ENCODE measurements around the gene COA3. TPM values are rescaled to one million over a fixed set of nuclear protein-coding genes. Genes with fewer than 3 reads are reported as not detected.
A peak's percentile ranks its signal among the peaks of the same experiment; 100 is the strongest.

The COA3 gene
- total and polyA plus RNA-seq, 2 donors = 72.4 to 95.5 TPM

DNA sequence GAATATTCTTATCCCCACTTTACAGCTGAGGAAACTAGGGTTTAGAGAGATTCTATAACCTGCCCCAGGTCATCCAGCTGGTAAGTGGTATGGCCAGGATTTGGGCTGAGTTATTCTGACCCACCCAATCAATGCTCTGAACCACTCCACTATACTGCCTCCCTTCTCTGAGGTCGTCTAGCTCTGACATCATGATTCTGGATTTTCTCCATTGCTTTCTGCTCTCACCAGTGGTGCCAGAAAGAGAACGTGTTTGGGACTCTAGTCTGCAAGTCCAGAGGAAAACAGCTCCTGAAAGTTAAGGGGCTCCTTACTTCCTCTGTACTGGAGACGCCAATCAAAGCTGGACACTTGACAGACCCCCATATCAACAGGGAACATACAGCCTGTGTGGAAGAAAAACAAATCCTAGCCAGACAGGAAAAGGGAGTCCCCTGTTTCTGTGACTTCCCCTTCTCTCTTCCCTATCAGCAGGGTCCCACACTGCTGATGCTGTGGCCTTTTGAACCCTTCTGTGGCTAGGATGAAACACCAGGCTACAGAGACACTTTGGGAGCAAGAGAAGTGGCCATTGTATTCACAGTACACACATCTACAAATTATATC lies 47.7 kb downstream of the COA3 start:
- no peak overlapping the region for H3K27ac ChIP-seq (ENCODE audit: low read depth in 1 of 2, low read length in 1 of 2)
- H3K4me3 ChIP-seq (ENCODE audit: low read length in 2 of 2) = no peak overlapping the region
- peaks cover 4 to 34% of the 10 kb centered on the region in 2 donors for H3K27me3 ChIP-seq (ENCODE audit: control insufficient read depth in 2 of 2, insufficient read depth in 1 of 2, low read length in 1 of 2)
- H3K4me1 ChIP-seq (ENCODE audit: control insufficient read depth in 2 of 2, insufficient read depth in 2 of 2, low read length in 2 of 2) = no peaks in the 10 kb centered on the region
- no peaks in the 10 kb centered on the region for H3K9me3 ChIP-seq (ENCODE audit: control insufficient read depth in 2 of 2, insufficient read depth in 1 of 2, low read length in 1 of 2)
- no peaks in the 10 kb centered on the region for H3K36me3 ChIP-seq (ENCODE audit: control insufficient read depth in 2 of 2, insufficient read depth in 2 of 2, low read length in 1 of 2)
- DNase-seq (ENCODE audit: low read depth in 6 of 9, low spot score in 9 of 9) = no peak
- WGBS = 9% methylated on average over 3 of the region's 3 CpGs

- Histone ChIP-seq H3K27me3 (ENCODE audit: control insufficient read depth in 2 of 2, insufficient read depth in 1 of 2, low read length in 1 of 2) (peaks cover 4 to 31% of the 10 kb centered on the region in 2 donors), H3K4me3 (ENCODE audit: low read length in 2 of 2) (no peak overlapping the region), H3K36me3 (ENCODE audit: control insufficient read depth in 2 of 2, insufficient read depth in 2 of 2, low read length in 1 of 2) (no peaks in the 10 kb centered on the region), H3K27ac (ENCODE audit: low read depth in 1 of 2, low read length in 1 of 2) (peak overlapping the region in 1 of 2 donors; percentile 22), H3K4me1 (ENCODE audit: control insufficient read depth in 2 of 2, insufficient read depth in 2 of 2, low read length in 2 of 2) (peaks cover under 1 to 7% of the 10 kb centered on the region in 2 donors), H3K9me3 (ENCODE audit: control insufficient read depth in 2 of 2, insufficient read depth in 1 of 2, low read length in 1 of 2) (peaks cover 0 to 4% of the 10 kb centered on the region in 2 donors)
- WGBS = 93% methylated on average over 11 of the region's 11 CpGs
- no peak for DNase-seq (ENCODE audit: low read depth in 6 of 9, low spot score in 9 of 9)
These were observed 49.4 kb downstream of the COA3 start for GRCh38 chr17:42748908-42749798.

DNA sequence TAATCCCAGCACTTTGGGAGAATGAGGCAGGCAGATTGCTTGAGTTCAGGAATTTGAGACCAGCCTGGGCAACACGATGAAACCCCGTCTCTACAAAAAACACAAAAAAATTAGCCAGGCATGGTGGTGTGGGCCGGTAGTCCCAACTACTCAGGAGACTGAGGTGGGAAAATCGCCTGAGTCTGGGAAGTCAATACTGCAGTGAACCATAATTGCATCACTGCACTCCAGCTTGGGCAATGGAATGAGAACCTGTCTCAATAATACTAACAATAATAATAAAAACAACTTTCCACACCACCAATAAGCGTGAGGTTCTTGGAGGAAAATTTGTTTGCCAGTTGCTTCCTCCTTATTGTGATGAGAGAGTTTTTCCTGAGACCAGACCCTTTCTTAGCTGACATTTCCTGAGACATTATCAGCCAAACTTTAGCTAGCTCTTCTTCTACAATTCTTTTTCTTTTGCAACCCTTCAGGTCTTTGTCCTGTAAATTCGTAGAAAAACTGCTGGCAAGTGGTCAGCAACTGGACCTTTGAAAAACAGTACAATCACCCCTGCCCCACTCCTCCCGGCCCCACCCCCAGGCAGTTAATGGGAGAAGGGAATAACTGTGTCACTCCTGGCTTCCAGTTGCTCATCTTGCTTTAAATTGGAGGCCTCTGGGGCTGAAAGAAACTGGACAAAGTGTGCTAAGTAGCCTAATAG lies 50.1 kb downstream of the COA3 start:
- Histone ChIP-seq H3K4me1 (ENCODE audit: control insufficient read depth in 2 of 2, insufficient read depth in 2 of 2, low read length in 2 of 2) (peaks cover 5 to 14% of the 10 kb centered on the region in 2 donors), H3K4me3 (ENCODE audit: low read length in 2 of 2) (no peak overlapping the region), H3K9me3 (ENCODE audit: control insufficient read depth in 2 of 2, insufficient read depth in 1 of 2, low read length in 1 of 2) (peaks cover 0 to 4% of the 10 kb centered on the region in 2 donors), H3K27me3 (ENCODE audit: control insufficient read depth in 2 of 2, insufficient read depth in 1 of 2, low read length in 1 of 2) (peaks cover 4 to 28% of the 10 kb centered on the region in 2 donors), H3K36me3 (ENCODE audit: control insufficient read depth in 2 of 2, insufficient read depth in 2 of 2, low read length in 1 of 2) (no peaks in the 10 kb centered on the region), H3K27ac (ENCODE audit: low read depth in 1 of 2, low read length in 1 of 2) (no peak overlapping the region)
- WGBS = 90% methylated on average over 7 of the region's 7 CpGs
- no peak for DNase-seq (ENCODE audit: low read depth in 6 of 9, low spot score in 9 of 9)

Other genes with a start within 250 kb of the COA3 start
- gene HSD17B1, start 245.8 kb downstream of the COA3 start, total RNA-seq = 1.1 TPM
- 6.1 TPM for gene HSD17B1, start 245.8 kb downstream of the COA3 start, polyA plus RNA-seq
- 20.7 TPM for gene COASY, start 236.6 kb downstream of the COA3 start, total RNA-seq
- gene COASY, start 236.6 kb downstream of the COA3 start, polyA plus RNA-seq = 89.3 TPM
- gene MLX, start 231.6 kb downstream of the COA3 start, total RNA-seq = 29.3 TPM
- gene MLX, start 231.6 kb downstream of the COA3 start, polyA plus RNA-seq = 45.2 TPM
- gene PSMC3IP, start 221.0 kb downstream of the COA3 start, total RNA-seq = 7.2 TPM
- gene PSMC3IP, start 221.0 kb downstream of the COA3 start, polyA plus RNA-seq = 5.1 TPM
- gene RETREG3, start 189.3 kb downstream of the COA3 start, total RNA-seq = 40.0 TPM
- 33.7 TPM for gene RETREG3, start 189.3 kb downstream of the COA3 start, polyA plus RNA-seq
- 24.1 TPM for gene TUBG1, start 189.0 kb downstream of the COA3 start, total RNA-seq
- gene TUBG1, start 189.0 kb downstream of the COA3 start, polyA plus RNA-seq = 11.4 TPM
- 3.0 TPM for gene TUBG2, start 139.4 kb downstream of the COA3 start, total RNA-seq
- 11.3 TPM for gene TUBG2, start 139.4 kb downstream of the COA3 start, polyA plus RNA-seq
- gene PLEKHH3, start 121.7 kb downstream of the COA3 start, total RNA-seq = 8.2 TPM
- gene PLEKHH3, start 121.7 kb downstream of the COA3 start, polyA plus RNA-seq = 20.3 TPM
- gene CCR10, start 116.9 kb downstream of the COA3 start, total RNA-seq = 0.80 TPM
- 1.2 TPM for gene CCR10, start 116.9 kb downstream of the COA3 start, polyA plus RNA-seq
- gene CNTNAP1, start 116.2 kb downstream of the COA3 start, total RNA-seq = 0.76 TPM
- gene CNTNAP1, start 116.2 kb downstream of the COA3 start, polyA plus RNA-seq = 2.1 TPM
- 18.5 TPM for gene EZH1, start 53.7 kb downstream of the COA3 start, total RNA-seq
- gene EZH1, start 53.7 kb downstream of the COA3 start, polyA plus RNA-seq = 38.8 TPM
- gene RAMP2, start 37.5 kb downstream of the COA3 start, total RNA-seq = 8.4 TPM
- 22.1 TPM for gene RAMP2, start 37.5 kb downstream of the COA3 start, polyA plus RNA-seq
- gene VPS25, start 25.3 kb downstream of the COA3 start, total RNA-seq = 75.0 TPM
- gene VPS25, start 25.3 kb downstream of the COA3 start, polyA plus RNA-seq = 58.3 TPM
- 0.05 TPM for gene WNK4, start 18.1 kb downstream of the COA3 start, total RNA-seq
- 0.11 TPM for gene WNK4, start 18.1 kb downstream of the COA3 start, polyA plus RNA-seq
- 0.09 TPM for gene CNTD1, start 157 bp upstream of the COA3 start, total RNA-seq
- gene CNTD1, start 157 bp upstream of the COA3 start, polyA plus RNA-seq = 0.32 TPM
- gene BECN1, start 25.6 kb upstream of the COA3 start, total RNA-seq = 67.0 TPM
- gene BECN1, start 25.6 kb upstream of the COA3 start, polyA plus RNA-seq = 79.5 TPM
- gene PSME3, start 34.7 kb upstream of the COA3 start, total RNA-seq = 43.9 TPM
- 35.0 TPM for gene PSME3, start 34.7 kb upstream of the COA3 start, polyA plus RNA-seq
- 0.28 TPM for gene AOC2, start 45.9 kb upstream of the COA3 start, total RNA-seq
- 1.1 TPM for gene AOC2, start 45.9 kb upstream of the COA3 start, polyA plus RNA-seq
- gene AOC3, start 52.5 kb upstream of the COA3 start, total RNA-seq = 1.2 TPM
- gene AOC3, start 52.5 kb upstream of the COA3 start, polyA plus RNA-seq = 16.0 TPM
- 0.05 TPM for gene G6PC1, start 102.1 kb upstream of the COA3 start, total RNA-seq
- gene G6PC1, start 102.1 kb upstream of the COA3 start, polyA plus RNA-seq = 0.07 TPM
- gene AARSD1, start 165.8 kb upstream of the COA3 start, total RNA-seq = 34.2 TPM
- 42.5 TPM for gene AARSD1, start 165.8 kb upstream of the COA3 start, polyA plus RNA-seq
- 0.76 TPM for gene PTGES3L, start 181.4 kb upstream of the COA3 start, total RNA-seq
- gene PTGES3L, start 181.4 kb upstream of the COA3 start, polyA plus RNA-seq = 1.1 TPM
- gene RUNDC1, start 181.9 kb upstream of the COA3 start, total RNA-seq = 7.1 TPM
- 8.8 TPM for gene RUNDC1, start 181.9 kb upstream of the COA3 start, polyA plus RNA-seq
- 2,182 TPM for gene RPL27, start 199.7 kb upstream of the COA3 start, total RNA-seq
- 4,515 TPM for gene RPL27, start 199.7 kb upstream of the COA3 start, polyA plus RNA-seq
- gene IFI35, start 208.1 kb upstream of the COA3 start, total RNA-seq = 53.1 TPM
- 47.6 TPM for gene IFI35, start 208.1 kb upstream of the COA3 start, polyA plus RNA-seq
- gene VAT1, start 223.7 kb upstream of the COA3 start, total RNA-seq = 46.8 TPM
- gene VAT1, start 223.7 kb upstream of the COA3 start, polyA plus RNA-seq = 51.7 TPM
- 0.42 TPM for gene RND2, start 226.5 kb upstream of the COA3 start, total RNA-seq
- 0.41 TPM for gene RND2, start 226.5 kb upstream of the COA3 start, polyA plus RNA-seq